ENCODE data around the gene ATOSB.

The ATOSB gene

DNA sequence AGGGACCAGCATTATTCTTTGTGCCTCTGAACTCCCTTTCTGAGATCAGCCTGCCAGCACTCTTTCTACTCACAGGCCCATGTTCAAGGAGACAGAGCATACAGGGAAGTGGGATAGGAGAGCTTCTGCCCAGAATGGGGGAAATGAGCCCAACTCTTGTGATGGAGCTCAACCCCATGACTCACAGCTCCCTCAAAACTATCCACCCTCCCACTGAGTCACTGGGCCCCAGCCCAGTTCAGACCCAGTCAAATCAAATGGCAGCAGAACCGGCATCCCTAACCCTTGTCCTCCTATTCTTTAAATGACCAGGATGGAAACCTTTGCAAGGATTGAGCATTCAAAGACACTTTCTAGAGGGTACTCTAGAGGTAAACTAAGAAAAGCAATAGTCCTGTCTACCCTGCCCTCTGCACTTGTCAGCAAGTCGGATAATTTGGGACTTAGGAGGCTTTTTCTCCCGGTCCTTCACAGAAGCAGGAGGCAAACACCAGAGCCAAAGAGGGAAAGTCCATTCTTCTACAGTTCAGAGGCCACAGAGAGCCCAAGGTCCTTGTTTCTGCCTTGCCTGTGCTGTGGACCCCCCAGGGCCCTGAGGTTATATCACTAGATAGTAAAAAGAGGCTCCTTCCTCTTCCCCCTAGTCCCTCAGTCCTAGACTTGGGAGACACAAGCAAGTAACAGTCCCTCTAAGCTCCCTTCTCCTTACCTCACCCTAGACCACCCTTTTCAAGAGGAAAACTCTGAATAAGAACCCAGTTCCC is 3.2 kb downstream of the ATOSB start:
- no peak for DNase-seq (ENCODE audit: low read depth)

DNA sequence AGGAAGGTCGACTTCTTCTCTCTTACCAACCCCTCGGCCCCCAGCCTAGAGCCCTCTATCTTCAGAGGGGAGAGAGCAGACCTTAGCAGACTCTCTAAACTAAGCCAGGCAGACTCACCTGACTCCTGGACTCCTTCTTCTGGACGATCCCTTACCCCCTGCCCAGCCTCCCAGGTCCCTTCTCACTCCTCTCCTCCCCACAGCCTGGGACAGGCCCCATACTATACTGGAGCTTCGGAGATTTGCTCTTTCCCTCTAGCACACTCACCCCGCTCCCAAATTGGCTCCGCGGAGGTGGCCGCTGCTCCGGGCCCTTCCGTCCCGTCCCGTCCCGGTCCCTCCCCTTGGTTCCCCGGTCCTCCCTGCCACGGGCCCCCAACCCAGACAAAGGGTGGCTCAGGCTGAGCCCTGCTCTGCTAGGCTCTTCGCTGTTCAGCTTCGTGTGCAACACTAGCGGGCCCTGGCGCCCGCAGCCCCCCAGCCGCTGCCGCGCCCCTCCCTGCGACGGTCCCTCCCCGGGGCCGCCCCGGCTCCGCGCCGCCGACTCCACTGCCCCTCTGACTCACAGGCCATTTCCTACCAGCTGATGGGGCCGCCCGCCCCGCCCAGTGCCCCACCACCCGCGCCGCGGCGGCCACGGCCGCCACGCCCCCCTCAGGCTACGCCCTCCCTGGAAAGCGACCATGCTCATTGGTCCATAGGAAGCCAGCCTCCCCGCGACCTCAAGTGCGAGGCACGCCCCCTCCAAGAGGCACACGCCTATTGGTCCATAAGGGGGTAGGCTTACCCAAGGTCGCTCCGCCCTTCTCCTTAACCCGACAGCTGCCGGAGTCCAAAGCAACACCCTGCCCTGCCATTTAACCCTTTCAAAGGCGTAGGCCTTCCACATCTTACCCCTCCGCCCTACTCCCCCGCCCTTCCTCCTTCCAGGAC is 4.4 kb downstream of the ATOSB start:
- DNase-seq (ENCODE audit: low read depth) = peak; percentile 97

DNA sequence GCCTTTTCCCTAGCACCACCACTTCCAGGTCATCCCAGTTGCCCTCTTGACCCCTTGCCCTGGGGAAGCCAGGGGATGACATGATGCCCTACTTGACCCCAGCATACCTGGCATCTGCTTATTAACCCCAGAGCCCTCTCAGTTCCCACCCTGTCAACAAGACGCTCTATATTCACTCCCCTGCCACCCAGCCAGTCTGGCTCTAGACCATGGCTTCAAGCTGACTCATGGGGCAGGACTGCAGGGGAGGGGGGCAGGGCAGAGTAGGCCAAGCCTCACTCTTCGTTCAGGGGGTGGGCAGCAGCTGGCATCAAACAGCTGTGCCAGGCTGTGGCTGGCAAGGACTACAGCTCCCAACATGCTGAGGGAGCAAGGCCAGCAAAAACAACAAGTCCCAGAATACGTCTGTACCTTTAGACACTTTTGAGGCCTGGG is 5.3 kb downstream of the ATOSB start:
- DNase-seq (ENCODE audit: low read depth) = no peak

DNA sequence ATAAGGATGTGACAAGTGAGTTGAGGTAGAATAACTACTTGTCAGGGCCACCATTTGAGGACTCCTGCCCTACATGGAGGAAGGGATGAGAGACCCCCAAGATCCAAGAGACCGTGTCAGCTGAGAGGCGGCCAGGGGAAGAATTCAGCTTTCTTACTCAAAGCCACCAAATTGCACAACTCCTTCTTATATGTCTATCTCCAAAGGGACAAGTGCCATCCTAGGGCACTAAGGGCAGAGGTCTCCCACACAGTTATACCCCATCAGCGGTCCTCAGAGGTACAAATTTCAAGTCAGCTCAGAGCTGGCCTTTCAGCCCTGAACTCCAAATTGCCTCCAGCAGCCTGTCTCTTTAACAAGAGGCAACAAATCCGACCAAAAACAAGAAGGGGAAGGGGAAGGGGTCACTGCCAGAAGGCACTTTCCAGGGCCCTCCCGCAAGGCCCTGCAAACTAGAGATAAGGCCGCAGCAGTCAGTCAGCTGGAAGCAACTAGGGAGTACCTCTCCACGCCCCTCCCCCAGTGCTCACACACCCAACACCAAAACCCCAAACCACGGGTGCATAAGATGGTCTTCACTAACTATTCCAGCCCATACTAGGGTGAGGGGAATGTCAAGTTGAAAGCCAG is 6.6 kb downstream of the ATOSB start:
- no peak for DNase-seq (ENCODE audit: low read depth)

DNA sequence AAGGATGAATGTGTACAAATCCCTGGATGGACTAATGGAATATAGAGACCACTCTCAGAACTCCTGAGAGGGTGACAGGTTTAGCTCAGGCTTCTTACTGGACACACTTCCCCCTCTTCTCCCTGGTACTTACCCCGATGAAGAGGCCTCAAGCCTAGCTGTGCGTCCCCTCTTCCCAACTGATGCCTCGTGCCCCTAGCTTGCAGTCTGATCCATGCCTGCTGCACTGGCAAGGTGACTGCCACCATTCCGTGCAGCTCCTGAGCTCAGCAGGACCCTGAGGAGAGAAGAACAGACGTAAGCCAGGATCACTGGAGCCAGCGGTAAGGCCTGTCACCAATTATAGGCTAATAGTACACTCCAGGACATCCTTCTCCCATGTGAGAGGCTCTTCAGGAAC is 7.2 kb downstream of the ATOSB start:
- DNase-seq (ENCODE audit: low read depth) = no peak

DNA sequence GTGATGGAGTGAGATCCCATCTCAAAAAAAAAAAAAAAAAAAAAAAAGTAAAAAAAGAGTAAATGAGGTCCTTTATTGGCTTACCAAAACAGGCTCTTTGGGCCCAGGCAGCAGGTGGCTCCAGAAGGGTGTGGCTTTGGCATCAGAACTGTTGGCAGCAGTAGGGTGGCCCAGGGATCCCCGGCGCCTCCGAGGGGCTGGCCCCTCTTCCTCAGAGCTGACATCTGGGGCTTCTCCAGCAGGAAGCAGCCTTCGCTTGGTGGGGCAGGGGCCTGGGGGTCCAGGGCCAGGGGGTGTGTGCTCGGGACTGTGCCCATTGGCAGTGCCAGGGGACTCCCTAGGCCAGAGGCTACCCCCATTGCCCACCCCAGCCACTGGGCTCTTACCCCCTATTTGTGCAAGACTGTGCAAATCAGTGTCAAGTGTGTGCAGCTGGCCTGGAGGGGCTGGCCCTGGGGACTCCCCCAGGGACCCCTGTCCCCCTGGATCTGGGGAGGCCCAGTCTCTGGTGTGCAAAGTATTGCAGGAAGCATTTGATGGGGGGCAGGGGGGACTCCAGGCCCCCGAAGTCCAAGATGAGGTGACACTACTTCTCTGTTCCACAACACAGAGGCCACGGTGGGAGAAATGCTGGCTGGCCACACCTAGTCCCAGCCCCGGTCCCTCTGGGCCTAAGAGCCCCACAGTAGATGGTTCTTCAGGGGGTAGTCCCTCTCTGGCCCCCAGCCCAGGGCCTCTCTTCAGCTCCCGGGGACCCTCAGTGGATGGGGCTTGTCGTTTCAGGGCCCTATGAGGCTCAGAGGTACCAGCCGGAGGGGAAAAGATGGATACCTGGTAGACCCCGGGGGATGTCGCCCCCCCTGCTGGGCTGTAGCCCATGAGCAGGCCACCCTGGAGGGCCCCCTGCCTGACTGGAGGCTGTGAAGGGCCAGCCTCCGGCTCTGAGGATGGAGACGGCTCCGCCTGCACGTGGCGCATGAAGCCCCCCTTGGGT is 8.1 kb downstream of the ATOSB start:
- DNase-seq (ENCODE audit: low read depth) = no peak

DNA sequence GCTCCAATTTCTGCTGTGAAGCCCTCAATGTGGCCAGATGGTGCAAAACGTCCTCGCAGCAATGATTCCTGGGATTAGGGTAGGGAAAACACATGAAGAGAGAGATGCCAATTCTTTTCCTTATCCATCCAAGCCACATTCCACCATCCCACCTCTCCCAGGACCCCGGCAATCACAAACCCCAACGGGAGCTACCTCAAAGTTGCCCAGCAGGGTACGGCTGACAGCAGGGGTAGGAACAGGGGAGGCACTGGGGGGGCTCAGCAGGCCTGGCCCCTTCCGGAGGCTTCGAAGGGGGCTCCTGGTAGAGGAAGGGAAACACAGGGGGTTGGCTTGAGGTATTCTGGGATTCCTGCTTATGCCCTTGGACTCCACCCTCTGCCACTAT is 9.3 kb downstream of the ATOSB start:
- no peak for DNase-seq (ENCODE audit: low read depth)

DNA sequence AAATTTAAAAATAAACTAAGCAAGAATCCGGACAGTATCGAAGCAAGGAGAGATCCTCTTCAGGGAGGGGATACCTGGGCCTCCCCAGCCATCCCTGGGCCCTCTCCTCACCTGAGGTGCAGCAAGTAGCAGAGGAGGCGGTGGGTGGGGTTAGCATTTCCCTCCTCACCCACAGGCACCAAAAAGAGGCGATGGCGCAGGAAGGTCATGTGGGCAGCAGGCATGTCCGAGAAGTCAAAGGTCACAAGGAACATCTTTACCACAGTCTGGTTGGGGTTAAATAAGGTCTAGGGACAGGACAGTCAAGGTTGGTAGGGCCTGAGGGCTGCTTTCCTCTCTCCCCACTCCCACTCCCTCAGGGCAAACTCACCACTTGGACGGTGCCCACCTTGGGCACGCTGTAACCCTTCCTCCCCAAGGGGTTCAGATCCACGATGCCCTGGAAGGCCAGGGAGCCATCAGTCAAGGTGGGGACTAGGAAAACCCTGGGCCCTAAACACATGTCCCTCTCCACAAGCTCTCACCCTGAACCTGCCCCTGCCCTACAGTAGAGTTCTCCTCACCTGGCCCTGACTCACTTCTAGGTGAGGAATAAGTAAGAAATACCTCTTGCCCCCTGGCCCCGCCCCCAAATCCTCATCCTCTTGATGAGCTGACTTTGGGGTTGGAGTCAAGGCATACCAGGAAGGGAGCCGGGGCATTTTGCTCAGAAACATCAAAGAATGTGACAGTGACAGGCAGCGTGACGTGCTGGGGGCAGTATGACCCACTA is 9.9 kb downstream of the ATOSB start:
- DNase-seq (ENCODE audit: low read depth) = no peak

DNA sequence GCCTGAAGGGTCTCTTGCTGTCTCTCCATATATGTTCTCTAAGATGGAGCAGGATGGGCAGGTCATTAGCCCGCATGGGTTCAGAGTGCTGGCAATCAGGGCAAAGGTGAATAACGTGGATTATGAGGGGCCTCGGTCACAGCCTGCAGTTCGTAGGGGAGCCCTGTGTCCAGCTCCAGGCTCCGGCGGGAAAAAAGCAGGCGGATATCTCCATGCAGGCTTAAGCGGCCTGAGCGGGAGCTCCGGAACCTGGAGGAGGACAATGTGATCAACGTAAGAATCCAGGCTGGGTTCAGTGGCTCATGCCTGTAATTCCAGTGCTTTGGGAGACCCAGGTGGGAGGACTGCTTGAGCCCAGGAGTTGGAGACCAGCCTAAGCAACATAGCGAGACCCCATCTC is 10.5 kb downstream of the ATOSB start:
- DNase-seq (ENCODE audit: low read depth) = no peak

DNA sequence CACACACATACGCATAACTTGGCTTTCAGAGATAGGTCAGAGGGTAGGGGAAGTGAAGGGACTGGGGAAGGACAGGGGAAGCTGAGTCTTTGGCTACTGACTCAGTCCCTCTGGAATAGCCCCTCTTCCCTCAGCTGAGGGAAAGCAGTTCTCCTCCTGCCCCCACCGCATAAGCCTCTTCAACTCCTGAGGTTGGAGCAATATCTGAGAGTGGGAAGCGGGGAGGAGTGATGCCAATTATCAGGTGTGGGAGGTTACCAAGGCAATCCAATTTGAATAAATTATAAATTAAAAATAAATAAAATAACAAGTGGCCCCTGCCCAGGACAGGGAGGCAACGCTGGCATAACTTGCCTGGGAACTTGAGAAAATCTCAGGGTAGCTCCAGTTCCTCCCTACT is 11.1 kb downstream of the ATOSB start:
- no peak for DNase-seq (ENCODE audit: low read depth)

DNA sequence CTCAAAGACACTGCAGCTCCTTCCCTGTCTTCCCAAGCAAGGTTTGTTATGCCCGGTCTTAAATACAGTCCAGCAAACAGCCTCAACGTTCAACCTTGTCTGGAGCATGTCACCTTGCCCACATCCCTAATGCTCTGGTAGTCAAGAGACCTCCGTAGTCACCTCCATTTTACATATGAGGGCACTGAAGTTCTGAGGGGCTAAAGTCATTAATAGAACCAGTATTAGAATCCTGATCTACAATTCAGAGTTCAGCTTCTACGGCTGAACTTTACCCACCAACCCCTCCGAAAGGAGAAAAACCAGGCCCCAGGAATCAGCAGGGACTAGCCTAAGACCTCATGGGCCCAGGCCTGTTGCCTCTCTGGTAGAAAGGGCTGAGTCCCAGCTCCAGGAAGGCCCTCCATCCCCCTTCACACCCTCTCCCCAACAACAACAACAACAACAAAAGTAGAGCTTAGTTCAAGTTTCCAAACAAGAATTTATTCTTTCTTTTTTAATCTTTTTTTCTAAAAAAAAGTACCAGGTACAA is 11.9 kb downstream of the ATOSB start:
- DNase-seq (ENCODE audit: low read depth) = no peak

DNA sequence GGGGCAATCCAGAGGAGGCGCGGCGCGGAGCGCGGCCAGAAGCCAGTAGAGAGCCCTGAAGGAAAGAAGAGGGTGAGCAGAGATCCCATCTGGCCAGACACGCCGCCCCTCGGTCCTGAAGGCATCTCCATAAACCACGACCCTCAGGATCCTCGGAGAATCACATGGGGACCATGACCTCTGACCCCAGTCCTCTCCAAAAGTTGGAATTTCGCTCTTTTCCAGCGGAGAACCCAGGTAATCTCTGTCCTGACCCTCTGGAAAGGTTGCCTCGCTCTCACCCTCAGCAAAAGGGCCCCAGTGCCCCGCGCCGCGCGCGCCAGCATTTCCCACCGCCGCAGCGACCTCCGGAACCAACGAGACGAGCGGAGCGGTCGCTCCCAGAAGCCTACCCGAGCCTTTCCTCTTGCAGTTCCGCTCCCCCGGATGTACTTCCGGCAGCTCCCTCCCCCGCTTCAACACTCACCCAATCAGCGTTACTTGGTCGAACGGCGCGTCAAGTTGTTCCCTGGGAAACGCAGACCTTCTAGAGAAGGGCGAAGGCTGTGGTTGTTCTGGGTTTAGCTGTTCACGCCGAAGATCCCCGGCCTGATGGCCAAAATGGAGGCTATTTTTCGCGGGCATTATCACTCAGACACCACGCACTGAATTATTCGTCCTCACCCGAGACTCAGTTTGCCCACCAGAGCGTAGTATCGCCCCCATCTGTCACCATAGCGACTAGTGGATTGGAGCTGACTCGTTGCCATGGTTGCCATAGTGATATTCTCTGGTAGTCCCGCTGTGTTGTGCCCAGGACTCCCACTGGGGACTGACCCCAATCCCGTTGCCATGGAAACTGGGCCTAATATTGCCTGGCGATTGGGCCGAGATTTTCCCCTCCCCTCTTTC is 12.6 kb downstream of the ATOSB start, which contains the start of gene STOML2:
STOML2 (minus strand) TSS at position 363 of the 891 bp plus-strand sequence; CDS start at position 326, 37 bp downstream.
- DNase-seq (ENCODE audit: low read depth) = peak; percentile 92

DNA sequence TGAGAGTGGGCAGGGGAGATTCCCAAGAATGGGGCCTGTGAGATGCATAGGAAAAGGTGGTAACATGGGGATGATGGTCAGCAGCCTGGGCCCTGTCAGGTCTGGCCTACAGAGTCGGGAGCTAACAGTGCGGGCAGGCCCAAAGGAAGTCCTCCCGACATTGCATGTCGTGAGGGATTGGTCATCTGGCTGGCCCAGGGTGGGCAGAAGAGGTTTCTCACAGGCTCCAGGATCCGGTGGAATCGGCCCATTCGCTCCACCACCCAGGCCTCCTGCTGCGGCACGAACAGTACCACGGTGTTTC is 13.2 kb downstream of the ATOSB start:
- no peak for DNase-seq (ENCODE audit: low read depth)

DNA sequence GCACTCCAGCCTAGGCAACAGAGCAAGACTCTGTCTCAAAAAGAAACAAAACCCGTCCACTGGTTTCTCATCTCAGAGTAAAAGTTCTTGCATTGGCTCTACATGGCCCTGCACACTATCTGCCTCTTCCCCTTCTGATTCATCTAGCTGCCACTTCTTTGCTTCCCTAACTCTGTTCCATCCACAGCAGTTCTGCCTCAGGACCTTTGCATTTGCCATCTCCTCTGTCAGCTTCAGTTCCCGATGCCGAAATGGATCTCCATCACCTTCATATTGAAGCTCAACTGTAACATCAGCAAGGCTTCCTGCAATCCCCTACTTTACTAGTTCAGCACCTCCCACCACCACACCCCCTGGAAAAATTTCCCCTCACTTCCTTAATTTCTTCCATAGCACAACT is 18.1 kb downstream of the ATOSB start:
- no peak for DNase-seq (ENCODE audit: low read depth)

DNA sequence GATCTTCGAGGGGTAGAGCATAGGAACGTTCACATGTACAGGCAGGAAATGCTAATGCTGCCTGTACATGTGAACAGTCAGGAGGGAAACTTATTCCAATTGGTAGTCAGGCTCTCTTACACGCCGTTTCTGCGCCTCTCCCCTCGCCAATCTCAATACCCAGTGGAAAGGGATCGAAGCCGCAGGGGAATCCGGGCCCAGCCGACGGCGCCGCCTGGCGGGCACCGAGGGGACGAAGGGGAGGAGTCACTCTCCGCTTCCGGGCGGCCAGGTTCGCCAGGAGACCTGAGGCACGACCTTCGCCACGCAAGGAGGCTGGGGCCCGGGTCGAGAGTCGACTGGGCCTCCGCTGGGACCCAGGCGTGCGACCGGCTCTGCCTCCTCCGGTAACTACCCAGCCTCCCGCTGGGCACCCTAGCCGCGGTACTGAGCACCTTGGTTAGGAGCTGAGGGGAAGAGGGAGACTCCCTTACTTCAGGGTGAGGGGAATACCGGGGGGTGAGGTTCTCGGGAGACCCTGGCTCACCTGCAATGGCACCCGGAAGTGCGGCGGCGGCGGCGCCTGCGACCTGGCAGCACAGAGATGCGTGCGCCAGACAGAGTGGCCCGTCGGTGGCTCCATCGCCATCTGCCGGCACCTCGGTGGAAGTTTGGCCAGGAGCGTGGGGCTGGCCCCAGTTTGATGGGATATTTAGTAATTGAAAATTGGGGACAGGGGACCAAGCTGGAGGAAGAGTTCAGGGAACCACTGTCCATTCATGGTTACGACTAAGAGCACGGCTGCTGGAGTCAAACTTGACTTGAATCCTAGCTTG is 19.4 kb downstream of the ATOSB start, which contains the start of gene PIGO:
PIGO (minus strand) TSS at position 557 of the 815 bp plus-strand sequence. CDS start 1,026 bp downstream, outside the sequence.
- DNase-seq (ENCODE audit: low read depth) = no peak

DNA sequence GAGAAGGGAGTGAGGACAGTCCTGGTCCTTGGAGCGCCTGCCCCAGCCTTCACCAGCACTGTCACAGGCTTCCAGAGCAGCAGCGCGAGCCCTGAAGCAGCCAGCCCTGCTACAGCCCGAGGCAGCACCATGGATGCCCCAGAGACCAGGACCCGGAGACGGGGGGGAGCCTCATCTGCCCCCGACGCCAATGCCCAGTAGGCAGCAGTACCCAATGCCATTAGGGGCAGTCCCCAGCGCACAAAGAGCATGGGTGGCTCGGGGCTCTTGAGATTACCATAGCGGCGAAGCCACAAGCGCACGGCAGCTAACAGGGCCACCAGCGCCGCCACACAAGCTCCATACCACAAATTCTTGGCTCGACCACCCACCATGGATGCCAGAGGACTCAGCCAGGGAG is 24.1 kb downstream of the ATOSB start:
- no peak for DNase-seq (ENCODE audit: low read depth)

DNA sequence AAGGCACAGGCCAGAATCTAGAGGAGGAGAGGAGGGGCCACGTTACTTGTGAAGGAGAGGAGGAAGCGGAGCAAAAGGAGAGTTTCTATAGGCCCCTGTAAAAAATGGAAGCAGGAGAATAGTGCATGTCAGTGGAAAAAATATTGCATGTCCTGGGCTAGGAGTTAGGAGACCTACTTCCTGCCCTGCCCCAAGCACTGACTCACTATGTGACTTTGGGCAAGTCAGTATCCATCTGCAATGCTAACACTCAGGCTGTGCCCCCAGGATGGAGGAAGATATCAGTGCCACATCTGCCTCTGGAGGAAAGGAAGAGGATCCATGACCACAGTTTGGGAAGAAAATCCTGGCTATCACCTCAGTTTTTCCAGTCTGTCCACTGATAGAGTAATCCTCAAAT is 26.2 kb downstream of the ATOSB start:
- DNase-seq (ENCODE audit: low read depth) = no peak

DNA sequence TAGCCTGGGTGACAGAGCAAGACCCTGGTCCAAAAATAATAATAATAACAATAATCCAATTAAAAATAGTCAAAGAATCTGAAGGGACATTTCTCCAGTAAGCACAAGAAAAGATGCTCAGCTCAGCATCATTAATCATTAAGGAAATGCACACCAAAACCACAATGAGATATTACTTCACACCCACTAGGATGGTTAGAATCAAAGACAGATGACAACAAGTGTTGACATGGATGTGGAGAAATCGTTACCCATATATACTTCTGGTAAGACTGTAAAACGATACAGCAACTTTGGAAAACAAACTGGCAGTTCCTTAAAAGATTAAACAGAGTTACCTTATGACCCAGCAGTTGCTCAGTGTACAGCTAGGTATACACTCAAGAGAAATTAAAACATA is 30.6 kb downstream of the ATOSB start:
- no peak for DNase-seq (ENCODE audit: low read depth)
